ENCODE results near the gene CCDC197. TPM values are rescaled to one million over a fixed set of nuclear protein-coding genes. Genes with fewer than 3 reads are reported as not detected.

Gene CCDC197
- polyA plus RNA-seq, 1 donor from 2014 or later = not detected

GRCh38 chr14:94029671-94030203 is 32.6 kb downstream of the CCDC197 start:
- no peak overlapping the region for H3K4me3 ChIP-seq (ENCODE audit: low read length)
- no peaks in the 10 kb centered on the region for H3K79me2 ChIP-seq (replicated peaks; ENCODE audit: insufficient read depth, low read length)
- no peaks in the 10 kb centered on the region for H3K27me3 ChIP-seq (ENCODE audit: insufficient read depth, low read depth, low read length)
- H3K36me3 ChIP-seq (ENCODE audit: insufficient read depth, low read length) = no peaks in the 10 kb centered on the region
- H3K9me2 ChIP-seq (ENCODE audit: insufficient read depth, low read length) = no peaks in the 10 kb centered on the region
- H3K9ac ChIP-seq (ENCODE audit: low read length) = no peak overlapping the region
- no peaks in the 10 kb centered on the region for H3F3A ChIP-seq (ENCODE audit: insufficient read depth, low read length, poor library complexity, severe bottlenecking)
- H2AFZ ChIP-seq (ENCODE audit: low read depth, low read length) = no peak overlapping the region
- TF ChIP-seq RAD21 (conservative IDR thresholded peaks at IDR 0.05) = no peak
- no peak for TF ChIP-seq MXI1 (conservative IDR thresholded peaks at IDR 0.05; ENCODE audit: poor library complexity, severe bottlenecking)
- no peak for TF ChIP-seq SMC3 (conservative IDR thresholded peaks at IDR 0.05; ENCODE audit: poor library complexity)
- TF ChIP-seq REST (IDR thresholded peaks at IDR 0.05; ENCODE audit: borderline replicate concordance) = no peak
- TF ChIP-seq EZH2 (IDR thresholded peaks at IDR 0.05; ENCODE audit: borderline replicate concordance, insufficient read depth, low read length, poor library complexity, severe bottlenecking) = no peak
- TF ChIP-seq CTCF (IDR thresholded peaks at IDR 0.05; ENCODE audit: poor library complexity, severe bottlenecking) = no peak
- TF ChIP-seq EP300 (conservative IDR thresholded peaks at IDR 0.05; ENCODE audit: poor library complexity, severe bottlenecking) = no peak
- no peak for TF ChIP-seq TAF1 (IDR thresholded peaks at IDR 0.05; ENCODE audit: low read depth)
- no peak for TF ChIP-seq POLR2AphosphoS5 (IDR thresholded peaks at IDR 0.05)
- H4K20me1 ChIP-seq (ENCODE audit: insufficient read depth) = no peaks in the 10 kb centered on the region
- H3K27ac ChIP-seq (ENCODE audit: low read length) = no peak overlapping the region
- H3K9me3 ChIP-seq (ENCODE audit: low read length) = no peaks in the 10 kb centered on the region
- no peak overlapping the region for H3K4me2 ChIP-seq (ENCODE audit: low read length)

GRCh38 chr14:94030571-94030970 is 33.5 kb downstream of the CCDC197 start:
- TF ChIP-seq RAD21 (conservative IDR thresholded peaks at IDR 0.05) = no peak
- no peak for TF ChIP-seq CTCF (IDR thresholded peaks at IDR 0.05; ENCODE audit: poor library complexity, severe bottlenecking)
- no peak for TF ChIP-seq REST (IDR thresholded peaks at IDR 0.05; ENCODE audit: borderline replicate concordance)
- no peak for TF ChIP-seq TAF1 (IDR thresholded peaks at IDR 0.05; ENCODE audit: low read depth)
- no peak for TF ChIP-seq EZH2 (IDR thresholded peaks at IDR 0.05; ENCODE audit: borderline replicate concordance, insufficient read depth, low read length, poor library complexity, severe bottlenecking)
- H3K36me3 ChIP-seq (ENCODE audit: insufficient read depth, low read length) = no peaks in the 10 kb centered on the region
- H3K9ac ChIP-seq (ENCODE audit: low read length) = no peak overlapping the region
- H3K9me3 ChIP-seq (ENCODE audit: low read length) = no peaks in the 10 kb centered on the region
- no peak overlapping the region for H2AFZ ChIP-seq (ENCODE audit: low read depth, low read length)
- no peaks in the 10 kb centered on the region for H4K20me1 ChIP-seq (ENCODE audit: insufficient read depth)
- H3K9me2 ChIP-seq (ENCODE audit: insufficient read depth, low read length) = no peaks in the 10 kb centered on the region
- no peak overlapping the region for H3K27ac ChIP-seq (ENCODE audit: low read length)
- H3K79me2 ChIP-seq (replicated peaks; ENCODE audit: insufficient read depth, low read length) = no peaks in the 10 kb centered on the region
- H3F3A ChIP-seq (ENCODE audit: insufficient read depth, low read length, poor library complexity, severe bottlenecking) = no peaks in the 10 kb centered on the region
- no peaks in the 10 kb centered on the region for H3K27me3 ChIP-seq (ENCODE audit: insufficient read depth, low read depth, low read length)
- H3K4me2 ChIP-seq (ENCODE audit: low read length) = no peak overlapping the region
- no peak overlapping the region for H3K4me3 ChIP-seq (ENCODE audit: low read length)

Measured in neural cell (in vitro differentiated cells).